H1 (cell line): ENCODE results near the gene PRKAB1. TPM values are rescaled to one million over a fixed set of nuclear protein-coding genes. Genes with fewer than 3 reads are reported as not detected.
A peak's percentile ranks its signal among the peaks of the same experiment; 100 is the strongest.

Source experiments
- CTCF ChIA-PET: fragments of 300-600 bp; sonication (Branson Sonifier 250); formaldehyde crosslinking; loops from one replicate; lab custom pipeline; 2021; ENCODE audit not compliant: partially characterized antibody; lab: Charles Lee
- POLR2A ChIA-PET: fragments of 300-600 bp; sonication (Branson Sonifier 250); formaldehyde crosslinking; loops from one replicate; lab custom pipeline; 2021; ENCODE audit warnings: inconsistent platforms; ENCODE audit not compliant: partially characterized antibody; lab: Charles Lee
- DNase-seq, 2 experiments: peaks; one replicate each; pipeline versions ENCODE4 v3.0.0 to v3.0.0-alpha.2; 2010 to 2022; ENCODE audit warnings: low spot score in 2 of 2, low read depth in 1 of 2, mixed read lengths in 1 of 2
- FAIRE-seq: peaks from 2 replicates; lab custom pipeline; 2011; peaks lifted over from hg19 to GRCh38; lab: Jason Lieb, UNC
- H2AFZ ChIP-seq: 2 replicates; pipeline ENCODE4 v1.8.1; 2012; ENCODE audit warnings: low read length, inconsistent platforms
- H2AK5ac ChIP-seq: 2 replicates; pipeline ENCODE4 v1.6.1; 2013; ENCODE audit warnings: low read depth, low read length
- H2BK120ac ChIP-seq: replicated peaks from 2 replicates; pipeline ENCODE3; 2013; ENCODE audit warnings: low read depth, low read length, inconsistent platforms
- H2BK12ac ChIP-seq: 2 replicates; pipeline ENCODE4 v1.6.1; 2013; ENCODE audit warnings: low read depth, low read length
- H2BK15ac ChIP-seq: 2 replicates; pipeline ENCODE4 v1.6.1; 2013; ENCODE audit warnings: low read length
- H2BK20ac ChIP-seq: 2 replicates; pipeline ENCODE4 v1.6.1; 2013; ENCODE audit warnings: low read length
- H2BK5ac ChIP-seq: 2 replicates; pipeline ENCODE4 v1.6.1; 2013; ENCODE audit warnings: low read depth, low read length
- H3K14ac ChIP-seq: 2 replicates; pipeline ENCODE4 v1.6.1; 2013; ENCODE audit warnings: inconsistent platforms; ENCODE audit not compliant: insufficient read length
- H3K18ac ChIP-seq: 2 replicates; pipeline ENCODE4 v1.6.1; 2013; ENCODE audit warnings: low read length; ENCODE audit errors: extremely low read depth
- H3K23ac ChIP-seq: 2 replicates; pipeline ENCODE4 v1.6.1; 2013; ENCODE audit warnings: inconsistent platforms; ENCODE audit not compliant: insufficient read length
- H3K23me2 ChIP-seq: 2 replicates; pipeline ENCODE4 v1.6.1; 2013; ENCODE audit warnings: low read depth, low read length
- H3K27ac ChIP-seq: 2 replicates; pipeline ENCODE4 v1.6.1; 2011; ENCODE audit warnings: low read depth, low read length, inconsistent platforms
- H3K27me3 ChIP-seq, 4 experiments: replicated peaks in 1 of 4; 1 replicate in 1 of 4; 2 replicates in 3 of 4; pipeline versions ENCODE4 v1.6.1 to v1.8.1; 2011 to 2013; ENCODE audit warnings: low read length in 3 of 4, mild to moderate bottlenecking in 3 of 4, inconsistent platforms in 2 of 4, mixed read lengths in 2 of 4, moderate library complexity in 1 of 4; ENCODE audit not compliant: control insufficient read depth in 3 of 4, insufficient read depth in 3 of 4; ENCODE audit errors: extremely low read depth in 1 of 4
- H3K36me3 ChIP-seq, 4 experiments: 2 replicates each; pipeline versions ENCODE4 v1.6.1 to v1.8.1; 2011 to 2013; ENCODE audit warnings: mild to moderate bottlenecking in 4 of 4, low read length in 3 of 4, moderate library complexity in 2 of 4, control low read depth in 1 of 4, inconsistent platforms in 1 of 4; ENCODE audit not compliant: insufficient read depth in 4 of 4, control insufficient read depth in 2 of 4
- H3K4ac ChIP-seq: replicated peaks from 2 replicates; pipeline ENCODE3; 2013; ENCODE audit warnings: low read length, low read depth, mixed read lengths, inconsistent platforms; ENCODE audit not compliant: insufficient read length
- H3K4me1 ChIP-seq, 4 experiments: replicated peaks in 1 of 4; 1 replicate in 1 of 4; 2 replicates in 3 of 4; pipeline versions ENCODE4 v1.6.1 to v1.8.1; 2011 to 2013; ENCODE audit warnings: low read length in 3 of 4, inconsistent platforms in 2 of 4, mixed read lengths in 1 of 4; ENCODE audit not compliant: insufficient read depth in 4 of 4, control insufficient read depth in 3 of 4
- H3K4me2 ChIP-seq, 2 experiments: 2 replicates each; pipeline versions ENCODE4 v1.6.1 to v1.8.1; 2011 to 2013; ENCODE audit warnings: low read depth in 2 of 2, low read length in 2 of 2, control low read depth in 1 of 2, inconsistent platforms in 1 of 2, mild to moderate bottlenecking in 1 of 2; ENCODE audit not compliant: insufficient read depth in 1 of 2
- H3K4me3 ChIP-seq, 4 experiments: fragments of 200-600, 300-600 bp in 1 of 4; sonication (generic), shearing (Covaris generic), sonication (Bioruptor Twin) in 1 of 4; 2 replicates each; pipeline versions ENCODE4 v1.5.1 to v1.8.1; 2011 to 2016; ENCODE audit warnings: low read length in 4 of 4, low read depth in 3 of 4, control low read depth in 2 of 4, inconsistent platforms in 2 of 4, mild to moderate bottlenecking in 2 of 4, mixed read lengths in 1 of 4, moderate library complexity in 1 of 4; ENCODE audit not compliant: insufficient read depth in 2 of 4; ENCODE audit errors: extremely low read depth in 1 of 4
- H3K56ac ChIP-seq: replicated peaks from 2 replicates; pipeline ENCODE3; 2013; ENCODE audit warnings: low read depth, mild to moderate bottlenecking, mixed read lengths, low read length, inconsistent platforms; ENCODE audit not compliant: insufficient read length
- H3K79me1 ChIP-seq: 2 replicates; pipeline ENCODE4 v1.6.1; 2013; ENCODE audit warnings: low read depth, low read length, control low read depth
- H3K79me2 ChIP-seq, 2 experiments: 2 replicates each; pipeline versions ENCODE4 v1.6.1 to v1.8.1; 2012 to 2013; ENCODE audit warnings: low read length in 2 of 2, mild to moderate bottlenecking in 2 of 2, inconsistent platforms in 1 of 2; ENCODE audit not compliant: insufficient read depth in 2 of 2, control insufficient read depth in 1 of 2
- H3K9ac ChIP-seq, 4 experiments: replicated peaks in 1 of 4; 1 replicate in 1 of 4; 2 replicates in 3 of 4; pipeline versions ENCODE4 v1.6.1 to v1.8.1; 2011 to 2013; ENCODE audit warnings: low read depth in 3 of 4, low read length in 3 of 4, control low read depth in 2 of 4, mild to moderate bottlenecking in 2 of 4, moderate library complexity in 2 of 4, inconsistent platforms in 1 of 4; ENCODE audit errors: extremely low read depth in 1 of 4
- H3K9me3 ChIP-seq, 2 experiments: 2 replicates each; pipeline versions ENCODE4 v1.6.1 to v1.8.1; 2012 to 2013; ENCODE audit warnings: mild to moderate bottlenecking in 2 of 2, moderate library complexity in 2 of 2, control low read depth in 1 of 2, inconsistent platforms in 1 of 2, low read depth in 1 of 2, low read length in 1 of 2, mixed read lengths in 1 of 2; ENCODE audit not compliant: insufficient read depth in 2 of 2
- H4K20me1 ChIP-seq, 2 experiments: replicated peaks in 1 of 2; 2 replicates each; pipeline versions ENCODE3 to v1.8.1; 2011 to 2013; ENCODE audit warnings: inconsistent platforms in 2 of 2, low read length in 2 of 2, mild to moderate bottlenecking in 1 of 2; ENCODE audit not compliant: insufficient read depth in 2 of 2, control insufficient read depth in 1 of 2
- H4K5ac ChIP-seq: 2 replicates; pipeline ENCODE4 v1.6.1; 2013; ENCODE audit warnings: low read length, low read depth, mixed read lengths, inconsistent platforms; ENCODE audit not compliant: insufficient read length
- H4K8ac ChIP-seq: 2 replicates; pipeline ENCODE4 v1.8.0; 2013; ENCODE audit warnings: mild to moderate bottlenecking, moderate library complexity, low read length, inconsistent platforms; ENCODE audit not compliant: insufficient read depth; ENCODE audit errors: extremely low read depth
- H4K91ac ChIP-seq: replicated peaks from 2 replicates; pipeline ENCODE3; 2013; ENCODE audit warnings: low read length, mixed read lengths, inconsistent platforms; ENCODE audit not compliant: insufficient read length
- BCL11A ChIP-seq, 2 experiments: IDR thresholded peaks; one replicate each; pipeline ENCODE4 v1.6.1; 2011; ENCODE audit warnings: low read depth in 2 of 2, low read length in 2 of 2, mild to moderate bottlenecking in 2 of 2
- BRCA1 ChIP-seq: IDR thresholded peaks from 2 replicates; pipeline ENCODE4 v1.6.1; 2012; ENCODE audit warnings: low read depth, low read length, improper control_type of control experiment
- CREB1 ChIP-seq: IDR thresholded peaks from 2 replicates; pipeline ENCODE4 v1.6.1; 2012; ENCODE audit warnings: inconsistent platforms
- MAFK ChIP-seq: IDR thresholded peaks from 2 replicates; pipeline ENCODE4 v1.6.1; 2012; ENCODE audit warnings: low read depth, mild to moderate bottlenecking, improper control_type of control experiment, low read length
- MAX ChIP-seq: IDR thresholded peaks from 2 replicates; pipeline ENCODE4 v1.6.1; 2012; ENCODE audit warnings: inconsistent platforms
- PHF8 ChIP-seq: fragments of 200-600 bp; sonication (generic); conservative IDR thresholded peaks from 2 replicates; pipeline ENCODE4 v1.7.1; 2012; ENCODE audit warnings: low read depth, mild to moderate bottlenecking, inconsistent platforms, low read length, moderate library complexity
- WGBS, 2 experiments: shearing (Covaris generic) in 1 of 2; methylation state at CpG; one replicate each; pipeline versions ENCODE4 v1.1.6 to v1.1.7; 2013 to 2015; ENCODE audit warnings: low lambda C conversion rate in 2 of 2, mixed read lengths in 2 of 2, inconsistent platforms in 1 of 2, low coverage in 1 of 2, missing lambda C conversion rate in 1 of 2; ENCODE audit not compliant: insufficient replicate concordance in 2 of 2, insufficient coverage in 1 of 2, insufficient read length in 1 of 2; ENCODE audit errors: extremely low coverage in 1 of 2, missing lambda C conversion rate in 1 of 2; 5-methylcytosine and 5-hydroxymethylcytosine counted together
- polyA plus RNA-seq, 7 experiments: library from polyadenylated mRNA; depleted of rRNA in 3 of 7; stranded (reverse) in 5 of 7; unstranded in 2 of 7; fragments of >200 nt in 5 of 7; fragments of 200-250 nt in 2 of 7; gene quantifications; 1 replicate in 5 of 7; 2 replicates in 1 of 7; 4 replicates in 1 of 7; pipeline versions ENCODE4 v1.2.1 to v1.2.3, GENCODE V29; 2011 to 2013; ENCODE audit warnings: missing spikeins in 2 of 7, mixed read lengths in 2 of 7
- total RNA-seq: library from RNA; stranded (reverse); fragmentation: NEBNext Ultra II Directional; extraction: Animal tissue kit (Norgen Biotek cat#: 25700); gene quantifications from 2 replicates; pipeline ENCODE4 v1.2.1, GENCODE V29; 2021

PRKAB1 gene
- total and polyA plus RNA-seq, 2 of the 8 experiments (the other 6 are each of a cell fraction or from before 2014, with no cell fraction given): 24.0 to 32.1 TPM

GRCh38 chr12:119631930-119632678 lies 35.8 kb upstream of the PRKAB1 start:
- Histone ChIP-seq H3K56ac (no peak overlapping the region), H4K91ac (no peak overlapping the region), H4K20me1 (no peaks in the 10 kb centered on the region), H3K79me1 (no peaks in the 10 kb centered on the region), H3K14ac (no peak overlapping the region), H3K9me3 (no peaks in the 10 kb centered on the region), H2BK20ac (no peak overlapping the region), H2BK120ac (no peak overlapping the region), H3K36me3 (no peaks in the 10 kb centered on the region), H2BK12ac (no peak overlapping the region), H3K23me2 (no peaks in the 10 kb centered on the region), H3K23ac (no peak overlapping the region), H3K79me2 (no peaks in the 10 kb centered on the region), H3K4ac (no peak overlapping the region), H2BK5ac (no peak overlapping the region), H3K9ac (peak overlapping the region in 1 of 4 experiments; percentile 13; a peak in 1 of 7 replicates), H2BK15ac (no peak overlapping the region), H3K4me3 (no peak overlapping the region), H3K18ac (no peak overlapping the region), H4K5ac (no peak overlapping the region), H2AFZ (no peak overlapping the region), H4K8ac (no peak overlapping the region), H3K27me3 (no peaks in the 10 kb centered on the region), H3K4me1 (no peaks in the 10 kb centered on the region), H3K27ac (no peak overlapping the region), H3K4me2 (no peak overlapping the region), H2AK5ac (no peak overlapping the region)
- no peak for FAIRE-seq
- POLR2A ChIA-PET: no interaction called here
- 82% methylated on average over 4 of the region's 4 CpGs; no CpG with 5 or more reads in 1 of the 2 experiments for WGBS, 2 experiments
- no peak for DNase-seq
- CTCF ChIA-PET: interaction anchor here (1.3 to 1.8 kb wide), 2 partner anchors 11 to 17 kb away, joined by 3 to 13 read pairs; no protein-coding TSS in a partner anchor
- TF ChIP-seq MAFK (no peak), CREB1 (no peak), PHF8 (no peak), MAX (no peak), BCL11A (IDR thresholded peaks at IDR 0.05; ENCODE audit: low read depth in 2 of 2, low read length in 2 of 2) (no peak), BRCA1 (no peak)
